Measurements from ENCODE around the gene PIP5K1B.

DNA sequence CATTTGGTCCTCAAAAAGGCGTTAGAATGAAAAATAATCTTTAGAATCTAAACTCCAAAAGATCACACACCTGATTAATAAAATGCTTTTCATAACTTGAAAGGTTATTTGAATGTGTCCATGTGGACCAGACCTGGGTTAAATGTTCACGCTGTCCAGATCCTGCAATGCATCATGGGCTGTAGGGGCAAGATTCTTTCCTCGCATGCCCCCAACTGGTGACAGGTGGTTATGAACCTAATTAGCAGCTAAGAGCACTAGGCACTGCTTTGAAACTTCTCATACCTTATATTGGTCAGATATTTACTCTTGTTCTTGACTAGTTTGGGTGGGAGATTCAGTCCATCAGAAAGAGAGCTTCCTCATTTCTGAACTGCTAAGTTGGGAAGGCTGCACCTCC is 19.3 kb upstream of the PIP5K1B start:
- no peak for TF ChIP-seq IKZF1 (IDR thresholded peaks at IDR 0.05)
- no peak for TF ChIP-seq EP300 (IDR thresholded peaks at IDR 0.05; ENCODE audit: low read depth in 2 of 2, low read length in 2 of 2)
- TF ChIP-seq EP300 (CRISPR knock-in tag; IDR thresholded peaks at IDR 0.05; ENCODE audit: borderline replicate concordance) = no peak
- TF ChIP-seq ZNF564 (CRISPR knock-in tag; IDR thresholded peaks at IDR 0.05) = no peak
- TF ChIP-seq, protein P1, sequence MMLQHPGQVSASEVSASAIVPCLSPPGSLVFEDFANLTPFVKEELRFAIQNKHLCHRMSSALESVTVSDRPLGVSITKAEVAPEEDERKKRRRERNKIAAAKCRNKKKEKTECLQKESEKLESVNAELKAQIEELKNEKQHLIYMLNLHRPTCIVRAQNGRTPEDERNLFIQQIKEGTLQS (CRISPR knock-in tag; IDR thresholded peaks at IDR 0.05) = no peak
- no peak for TF ChIP-seq HOXA9 (CRISPR knock-in tag; IDR thresholded peaks at IDR 0.05; ENCODE audit: borderline replicate concordance)
- TF ChIP-seq, protein P2, sequence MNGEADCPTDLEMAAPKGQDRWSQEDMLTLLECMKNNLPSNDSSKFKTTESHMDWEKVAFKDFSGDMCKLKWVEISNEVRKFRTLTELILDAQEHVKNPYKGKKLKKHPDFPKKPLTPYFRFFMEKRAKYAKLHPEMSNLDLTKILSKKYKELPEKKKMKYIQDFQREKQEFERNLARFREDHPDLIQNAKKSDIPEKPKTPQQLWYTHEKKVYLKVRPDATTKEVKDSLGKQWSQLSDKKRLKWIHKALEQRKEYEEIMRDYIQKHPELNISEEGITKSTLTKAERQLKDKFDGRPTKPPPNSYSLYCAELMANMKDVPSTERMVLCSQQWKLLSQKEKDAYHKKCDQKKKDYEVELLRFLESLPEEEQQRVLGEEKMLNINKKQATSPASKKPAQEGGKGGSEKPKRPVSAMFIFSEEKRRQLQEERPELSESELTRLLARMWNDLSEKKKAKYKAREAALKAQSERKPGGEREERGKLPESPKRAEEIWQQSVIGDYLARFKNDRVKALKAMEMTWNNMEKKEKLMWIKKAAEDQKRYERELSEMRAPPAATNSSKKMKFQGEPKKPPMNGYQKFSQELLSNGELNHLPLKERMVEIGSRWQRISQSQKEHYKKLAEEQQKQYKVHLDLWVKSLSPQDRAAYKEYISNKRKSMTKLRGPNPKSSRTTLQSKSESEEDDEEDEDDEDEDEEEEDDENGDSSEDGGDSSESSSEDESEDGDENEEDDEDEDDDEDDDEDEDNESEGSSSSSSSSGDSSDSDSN (CRISPR knock-in tag; IDR thresholded peaks at IDR 0.05) = no peak
- TF ChIP-seq DPF2 (CRISPR knock-in tag; IDR thresholded peaks at IDR 0.05; ENCODE audit: borderline replicate concordance, low read depth) = no peak
